Stimulated activated CD8-positive, alpha-beta memory T cell treated with anti-CD3 and anti-CD28 coated beads, Interleukin-7, amount 100 ng/mL, for 1 hour (primary cell): ENCODE measurements around the gene DENND1B.
"Not testable (repeated sequence)": the region's sequence is repeated elsewhere in the genome, so short reads cannot be mapped to it uniquely, and the experiment has no call there.

Experiments used
- DNase-seq, 2 donors: peaks; one replicate each; pipeline ENCODE4 v3.0.0-alpha.2; 2020; ENCODE audit warnings: low read depth in 2 of 2

The DENND1B gene

DNA sequence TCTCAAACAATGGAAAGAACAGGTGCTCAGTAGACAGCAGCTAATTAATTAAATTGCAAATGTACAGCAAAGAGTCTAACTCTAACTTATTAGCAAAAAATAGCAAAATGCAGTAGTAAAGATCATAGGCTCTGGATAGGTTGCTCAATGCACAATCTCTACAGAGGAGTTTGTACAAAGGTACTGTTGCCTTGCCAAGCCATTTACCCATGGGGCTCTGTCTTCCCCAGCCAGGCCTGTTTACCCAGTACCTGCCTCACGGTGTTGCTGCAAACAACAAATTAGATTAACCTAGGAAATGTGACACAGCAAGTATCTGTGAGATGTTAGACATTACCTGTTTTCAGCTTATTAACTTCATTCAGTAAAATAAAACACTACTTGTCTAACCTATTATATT is 222.0 kb downstream of the DENND1B start:
- no peak for DNase-seq

GRCh38 chr1:197546989-197547388 is 228.3 kb downstream of the DENND1B start:
- DNase-seq = no peak

DNA sequence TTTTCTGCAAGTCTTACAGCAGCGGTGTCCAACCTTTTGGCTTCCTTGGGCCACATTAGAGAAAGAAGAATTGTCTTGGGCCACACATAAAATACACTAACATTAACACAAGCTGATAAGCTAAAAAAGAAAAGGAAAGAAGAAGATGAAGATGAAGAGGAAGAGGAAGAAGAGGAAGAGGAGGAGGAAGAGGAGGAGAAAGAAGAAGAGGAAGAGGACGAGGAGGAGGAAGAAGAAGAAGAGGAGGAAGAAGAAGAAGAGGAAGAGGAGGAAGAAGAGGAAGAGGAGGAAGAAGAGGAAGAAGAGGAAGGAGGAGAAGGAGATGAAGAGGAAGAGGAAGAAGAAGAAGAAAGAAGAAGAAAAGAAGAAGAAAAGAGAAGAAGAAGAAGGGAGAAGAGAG is 230.7 kb downstream of the DENND1B start:
- DNase-seq = no peak

GRCh38 chr1:197544130-197544529 is 231.2 kb downstream of the DENND1B start:
- no peak for DNase-seq

GRCh38 chr1:197541411-197541810 is 233.9 kb downstream of the DENND1B start:
- DNase-seq = no peak

GRCh38 chr1:197526736-197527371 is 248.4 kb downstream of the DENND1B start:
- DNase-seq = no peak

GRCh38 chr1:197521118-197521739 is 254.1 kb downstream of the DENND1B start:
- no peak for DNase-seq

GRCh38 chr1:197519741-197520334 is 255.4 kb downstream of the DENND1B start:
- no peak for DNase-seq

DNA sequence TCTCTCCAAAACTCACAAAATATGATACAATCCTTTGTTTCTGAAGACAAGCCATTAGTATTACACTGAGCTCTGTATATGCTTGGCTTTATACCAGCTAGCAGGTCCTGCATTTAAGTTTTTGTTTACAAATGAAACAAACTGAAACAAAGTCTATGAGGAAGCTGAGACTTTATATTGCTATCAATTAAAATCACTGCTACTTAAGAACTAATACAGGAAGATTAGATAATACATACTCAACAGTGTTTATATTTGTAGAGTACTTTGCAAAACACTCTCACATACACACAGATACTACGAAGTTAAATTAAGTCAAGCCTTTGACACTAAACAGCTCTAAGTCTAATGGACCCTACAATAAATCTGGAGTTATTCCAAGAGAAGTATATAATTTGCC is 259.9 kb downstream of the DENND1B start:
- no peak for DNase-seq

DNA sequence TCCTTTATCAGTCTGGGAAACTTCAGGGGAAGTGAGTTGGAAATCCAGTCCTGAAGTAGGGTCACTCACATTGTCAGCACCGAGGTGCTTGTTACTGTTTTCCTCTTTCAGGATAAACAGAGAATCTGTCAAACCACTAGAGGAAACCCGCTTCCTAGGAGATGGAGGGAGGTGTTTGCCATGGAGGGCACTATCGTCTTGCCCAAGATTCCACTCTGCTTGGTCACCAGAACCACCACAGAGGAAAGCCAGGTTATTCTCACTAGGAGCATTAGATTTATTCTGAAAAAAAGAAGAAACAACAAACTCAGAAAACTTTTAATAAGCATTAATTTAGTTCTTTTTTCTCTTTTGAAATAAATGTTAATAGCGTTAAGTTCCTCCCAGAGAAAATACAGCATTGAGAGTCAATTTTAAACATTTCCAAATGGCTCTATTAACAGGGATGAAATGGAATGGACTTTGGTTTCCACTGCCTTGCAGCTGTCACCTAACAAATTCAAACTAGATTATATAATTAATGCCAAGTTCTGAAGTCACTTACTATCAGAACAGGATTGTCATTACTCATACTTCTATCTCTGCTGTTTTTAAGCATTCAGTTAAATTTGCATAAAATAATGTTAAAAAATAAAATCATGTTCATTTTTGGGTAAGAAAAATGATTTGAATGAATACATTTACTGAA is 264.4 kb downstream of the DENND1B start:
- DNase-seq = no peak

DNA sequence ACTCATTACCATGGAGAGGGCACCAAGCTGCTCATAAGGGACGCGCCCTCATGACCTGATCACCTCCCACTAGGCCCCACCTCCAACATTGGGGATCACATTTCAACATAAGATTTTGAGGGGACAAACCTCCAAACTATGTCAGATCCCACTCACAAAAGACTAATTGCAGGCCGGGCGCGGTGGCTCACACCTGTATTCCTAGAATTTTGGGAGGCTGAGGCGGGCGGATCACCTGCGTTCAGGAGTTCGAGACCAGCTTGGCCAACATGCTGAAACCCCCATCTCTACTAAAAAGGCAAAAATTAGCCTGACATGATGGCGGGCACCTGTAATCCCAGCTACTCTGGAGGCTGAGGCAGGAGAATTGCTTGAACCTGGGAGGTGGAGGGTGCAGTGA is 278.6 kb downstream of the DENND1B start:
- DNase-seq = no peak

- not testable (repeated sequence) for DNase-seq
Measured at GRCh38 chr1:197491505-197491904, 283.8 kb downstream of the DENND1B start.

DNA sequence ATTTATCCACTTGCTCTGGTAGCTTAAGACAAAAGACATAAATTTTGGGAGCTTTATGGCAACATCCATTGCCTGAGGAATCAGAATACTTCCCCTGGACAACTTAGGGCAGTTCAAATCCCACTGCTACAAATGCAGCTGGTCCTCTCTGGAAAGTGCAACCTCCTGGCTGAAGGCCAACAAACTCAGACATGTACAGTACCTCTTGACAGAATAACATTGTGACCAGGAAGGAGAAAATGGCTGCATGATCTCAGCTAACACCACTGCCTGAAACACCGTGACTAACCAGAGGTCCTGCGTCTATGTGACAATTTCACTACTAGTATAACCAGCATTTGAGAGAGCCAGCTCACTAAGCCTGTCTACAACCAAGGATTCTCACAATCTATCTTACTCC is 288.3 kb downstream of the DENND1B start:
- no peak for DNase-seq

DNA sequence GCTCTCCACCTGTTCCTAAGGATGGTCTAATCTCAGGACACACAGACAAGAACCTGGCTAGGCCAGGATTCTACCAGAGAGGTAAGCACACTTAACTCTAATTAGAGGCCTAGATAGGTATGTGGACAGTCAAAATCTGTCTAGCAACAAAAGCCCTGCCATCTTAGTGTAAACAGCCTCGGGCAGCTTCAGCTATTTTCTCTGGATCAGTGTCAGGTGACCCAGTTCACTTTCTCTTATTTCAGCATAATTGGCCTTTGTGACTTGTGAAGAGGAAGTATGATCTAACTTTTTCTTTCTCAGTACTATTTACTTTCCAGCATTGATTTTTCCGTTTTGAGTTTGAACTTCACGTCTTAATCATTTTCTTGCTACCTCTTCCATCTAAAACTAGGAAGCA is 289.5 kb downstream of the DENND1B start:
- DNase-seq = no peak

DNA sequence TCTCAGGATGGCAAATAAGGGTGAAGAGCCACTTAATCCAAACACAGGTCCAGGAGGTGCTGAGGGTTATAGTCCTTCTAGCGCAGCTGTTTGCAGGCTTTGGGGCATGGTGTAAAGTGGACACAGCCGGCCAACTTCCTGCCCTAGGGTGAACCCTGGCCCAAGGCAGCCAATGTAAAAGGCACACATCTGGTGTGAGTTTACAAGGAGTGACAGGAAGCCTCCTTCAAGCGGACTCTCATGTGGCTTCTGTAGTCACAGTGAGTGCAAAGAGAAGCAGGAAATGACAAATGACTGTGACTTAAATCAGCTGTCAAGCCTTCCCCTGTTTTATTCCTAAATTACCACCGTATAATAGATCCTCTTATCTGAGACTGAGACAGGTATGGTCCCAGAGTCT is 294.2 kb downstream of the DENND1B start:
- no peak for DNase-seq

DNA sequence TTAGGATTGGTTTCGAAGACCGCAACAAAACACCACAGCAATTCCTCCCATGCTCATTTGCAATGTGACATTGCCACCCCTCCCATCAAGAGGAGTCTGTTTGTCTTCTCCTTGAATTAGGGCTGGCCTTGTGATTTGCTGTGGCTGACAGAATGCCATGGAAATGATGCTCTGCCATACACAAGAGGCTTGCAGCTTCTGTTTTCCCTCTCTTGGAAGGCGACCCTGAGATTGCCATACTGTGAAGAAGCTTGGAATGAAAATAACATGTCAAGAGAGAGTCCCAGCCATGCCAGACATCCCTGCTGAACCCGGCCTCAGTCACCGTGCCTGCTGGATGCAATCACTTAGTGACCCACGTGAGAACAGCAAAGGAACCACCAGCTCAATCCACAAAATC is 294.8 kb downstream of the DENND1B start:
- no peak for DNase-seq

GRCh38 chr1:197472141-197472540 is 303.1 kb downstream of the DENND1B start:
- no peak for DNase-seq

- DNase-seq = no peak
Measured at GRCh38 chr1:197471248-197471985, 303.9 kb downstream of the DENND1B start.

GRCh38 chr1:197470330-197470729 is 304.9 kb downstream of the DENND1B start:
- DNase-seq = no peak

GRCh38 chr1:197469620-197470210 is 305.6 kb downstream of the DENND1B start:
- no peak for DNase-seq

DNA sequence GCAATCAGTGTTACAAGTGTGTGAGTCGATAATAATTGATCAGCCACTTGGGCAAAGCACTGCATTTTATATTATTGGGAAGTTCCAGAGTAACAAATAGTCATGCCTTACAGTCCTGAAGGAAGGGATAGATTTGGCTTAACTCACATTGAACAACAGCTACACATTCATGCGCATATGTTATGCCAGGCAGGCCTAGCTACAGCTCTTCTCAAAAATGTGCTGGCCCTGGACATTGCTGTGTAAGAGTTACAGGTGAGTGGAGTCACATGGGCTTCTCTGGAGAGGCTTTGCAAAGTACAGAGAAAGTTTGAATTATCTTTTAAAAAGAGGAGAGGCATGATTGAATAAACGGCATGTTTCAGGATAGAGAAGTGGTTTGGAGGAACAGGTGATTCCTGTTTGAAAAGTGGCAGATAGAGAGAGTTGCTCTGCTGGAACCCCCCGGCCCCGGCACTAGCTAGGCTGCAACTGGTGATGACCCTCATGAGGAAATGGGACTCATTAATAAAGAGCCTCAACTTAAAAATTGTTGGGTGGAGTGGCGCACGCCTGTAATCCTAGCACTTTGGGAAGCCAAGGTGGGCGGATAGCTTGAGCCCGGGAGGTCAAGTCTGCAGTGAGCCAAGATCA is 306.6 kb downstream of the DENND1B start:
- DNase-seq = no peak
